WTC11 (cell line): Measurements from ENCODE around the gene ACSF2. TPM values are rescaled to one million over a fixed set of nuclear protein-coding genes. Genes with fewer than 3 reads are reported as not detected.

ENCODE experiments used
- ATAC-seq: fragments of 200-7000 bp; cut with Tn5 transposase; 2 replicates; pipeline ENCODE4 v1.10.0; 2021; ENCODE audit warnings: mild to moderate bottlenecking, moderate library complexity
- CTCF ChIA-PET: fragments of 300-600 bp; sonication (Branson Sonifier 250); formaldehyde crosslinking; loops from one replicate; lab custom pipeline; 2021; ENCODE audit warnings: antibody characterized with exemption; lab: Charles Lee
- POLR2A ChIA-PET: fragments of 350-600 bp; sonication (Branson Sonifier 250); formaldehyde crosslinking; loops from one replicate; lab custom pipeline; 2021; ENCODE audit warnings: antibody characterized with exemption; lab: Charles Lee
- DNase-seq: peaks from one replicate; pipeline ENCODE4 v3.0.0; 2021; ENCODE audit warnings: low spot score
- H3K27ac Mint-ChIP-seq: 2 replicates; pipeline ENCODE4 v1.8.0; 2021; ENCODE audit warnings: mixed read lengths
- H3K27me3 Mint-ChIP-seq: 2 replicates; pipeline ENCODE4 v1.8.0; 2021; ENCODE audit warnings: low read depth, mild to moderate bottlenecking, moderate library complexity, mixed read lengths
- H3K36me3 Mint-ChIP-seq: 2 replicates; pipeline ENCODE4 v1.8.0; 2021; ENCODE audit warnings: mixed read lengths
- H3K4me1 Mint-ChIP-seq: 2 replicates; pipeline ENCODE4 v1.8.0; 2022; ENCODE audit warnings: mixed read lengths
- H3K4me3 Mint-ChIP-seq: 2 replicates; pipeline ENCODE4 v1.8.0; 2021; ENCODE audit warnings: mild to moderate bottlenecking, moderate library complexity, mixed read lengths
- H3K9me3 Mint-ChIP-seq: 2 replicates; pipeline ENCODE4 v1.8.0; 2021; ENCODE audit warnings: mixed read lengths
- ELF4 ChIP-seq: sonication (generic); formaldehyde crosslinking; IDR thresholded peaks from 2 replicates; pipeline ENCODE4 v1.8.1; 2022; ENCODE audit warnings: low read depth, mild to moderate bottlenecking, moderate library complexity, missing genetic modification reagents
- FOXP1 ChIP-seq: sonication (generic); formaldehyde crosslinking; IDR thresholded peaks from 2 replicates; pipeline ENCODE4 v1.8.0; 2022; ENCODE audit warnings: missing genetic modification reagents, mild to moderate bottlenecking, moderate library complexity, borderline replicate concordance
- NR1H2 ChIP-seq: sonication (generic); formaldehyde crosslinking; IDR thresholded peaks from 2 replicates; pipeline ENCODE4 v1.9.0; 2021; ENCODE audit warnings: mild to moderate bottlenecking, moderate library complexity, missing genetic modification reagents
- NR3C1 ChIP-seq: sonication (generic); formaldehyde crosslinking; conservative IDR thresholded peaks from 2 replicates; pipeline ENCODE4 v1.8.1; 2023; ENCODE audit warnings: low read depth, mild to moderate bottlenecking, missing genetic modification reagents
- RELA ChIP-seq: sonication (generic); formaldehyde crosslinking; IDR thresholded peaks from 2 replicates; pipeline ENCODE4 v1.8.1; 2022; ENCODE audit warnings: missing genetic modification reagents, mild to moderate bottlenecking, borderline replicate concordance
- SOX15 ChIP-seq: fragments of 250-450 bp; sonication (Bioruptor Pico); IDR thresholded peaks from 2 replicates; pipeline ENCODE4 v1.9.0; 2021; ENCODE audit warnings: mild to moderate bottlenecking
- ZNF317 ChIP-seq: sonication (generic); formaldehyde crosslinking; IDR thresholded peaks from 2 replicates; pipeline ENCODE4 v1.8.1; 2023; ENCODE audit warnings: low read depth, mild to moderate bottlenecking, moderate library complexity, missing genetic modification reagents, borderline replicate concordance
- ZNF416 ChIP-seq: fragments of 250-450 bp; sonication (Bioruptor Pico); IDR thresholded peaks from 2 replicates; pipeline ENCODE4 v1.9.0; 2021; ENCODE audit warnings: mild to moderate bottlenecking, inconsistent platforms
- total RNA-seq: library from RNA; stranded (reverse); gene quantifications from 3 replicates; pipeline ENCODE4 v1.2.3, GENCODE V29; 2021
- TF ChIP-seq, protein P1 (sequence below): sonication (generic); formaldehyde crosslinking; conservative IDR thresholded peaks from 2 replicates; pipeline ENCODE4 v1.8.1; 2023; ENCODE audit warnings: mild to moderate bottlenecking, low read depth, missing genetic modification reagents, moderate library complexity
- TF ChIP-seq, protein P2 (sequence below): sonication (generic); formaldehyde crosslinking; IDR thresholded peaks from 2 replicates; pipeline ENCODE4 v1.8.1; 2023; ENCODE audit warnings: mild to moderate bottlenecking, moderate library complexity, missing genetic modification reagents
- TF ChIP-seq, protein P3 (sequence below): fragments of 250-450 bp; sonication (Bioruptor Pico); IDR thresholded peaks from 2 replicates; pipeline ENCODE4 v1.9.0; 2021; ENCODE audit warnings: mild to moderate bottlenecking
- TF ChIP-seq, protein P4 (sequence below): fragments of 250-450 bp; sonication (Bioruptor Pico); IDR thresholded peaks from 2 replicates; pipeline ENCODE4 v1.9.0; 2021; ENCODE audit warnings: mild to moderate bottlenecking
- TF ChIP-seq, protein P5 (sequence below): sonication (generic); formaldehyde crosslinking; IDR thresholded peaks from 2 replicates; pipeline ENCODE4 v1.8.0; 2023; ENCODE audit warnings: mild to moderate bottlenecking, missing genetic modification reagents
- TF ChIP-seq, protein P6 (sequence below): fragments of 250-450 bp; sonication (Bioruptor Pico); conservative IDR thresholded peaks from 2 replicates; pipeline ENCODE4 v1.9.0; 2021; ENCODE audit warnings: mild to moderate bottlenecking
- TF ChIP-seq, protein P7 (sequence below): sonication (generic); formaldehyde crosslinking; IDR thresholded peaks from 2 replicates; pipeline ENCODE4 v1.8.1; 2023; ENCODE audit warnings: mild to moderate bottlenecking, missing genetic modification reagents, borderline replicate concordance

ACSF2 gene
- total RNA-seq, 1 experiment from 2014 or later, result 19.9 TPM

DNA sequence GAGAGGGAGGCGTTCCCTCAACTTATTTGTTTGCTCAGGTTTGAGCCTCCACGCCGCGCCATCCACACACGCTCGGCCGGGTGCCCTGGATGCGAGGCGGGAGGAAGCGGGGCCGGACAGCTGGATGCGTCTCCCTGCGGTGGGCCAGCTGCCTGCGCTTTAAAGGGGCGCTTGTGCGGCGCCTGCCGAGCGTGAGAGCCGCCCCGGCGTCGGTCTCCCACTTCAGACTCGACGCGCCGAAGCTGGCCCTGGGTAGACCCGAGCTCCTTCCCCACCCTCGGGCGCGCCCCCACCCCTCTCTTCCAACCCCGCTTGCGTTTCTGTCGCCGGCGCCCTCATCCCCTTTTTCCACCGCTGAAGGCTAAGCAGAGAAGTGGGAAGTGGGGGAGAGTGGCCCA is 43.2 kb downstream of the ACSF2 start:
- POLR2A ChIA-PET, result no interaction called here
- CTCF ChIA-PET, result interaction anchor here (1.2 to 4.0 kb wide), 3 partner anchors 10 to 91 kb away, joined by 4 to 18 read pairs (median 17); partner anchors contain the start of genes CACNA1G and LRRC59
- Mint-ChIP-seq H3K27ac (no peak overlapping the region), H3K9me3 (no peaks in the 10 kb centered on the region), H3K4me1 (peaks cover 23% of the 10 kb centered on the region), H3K27me3 (peaks cover 27% of the 10 kb centered on the region), H3K4me3 (peak overlapping the region; percentile 53), H3K36me3 (no peaks in the 10 kb centered on the region)
- ATAC-seq (peak; percentile 9), DNase-seq (peak; percentile 27)
- TF ChIP-seq, protein P1, sequence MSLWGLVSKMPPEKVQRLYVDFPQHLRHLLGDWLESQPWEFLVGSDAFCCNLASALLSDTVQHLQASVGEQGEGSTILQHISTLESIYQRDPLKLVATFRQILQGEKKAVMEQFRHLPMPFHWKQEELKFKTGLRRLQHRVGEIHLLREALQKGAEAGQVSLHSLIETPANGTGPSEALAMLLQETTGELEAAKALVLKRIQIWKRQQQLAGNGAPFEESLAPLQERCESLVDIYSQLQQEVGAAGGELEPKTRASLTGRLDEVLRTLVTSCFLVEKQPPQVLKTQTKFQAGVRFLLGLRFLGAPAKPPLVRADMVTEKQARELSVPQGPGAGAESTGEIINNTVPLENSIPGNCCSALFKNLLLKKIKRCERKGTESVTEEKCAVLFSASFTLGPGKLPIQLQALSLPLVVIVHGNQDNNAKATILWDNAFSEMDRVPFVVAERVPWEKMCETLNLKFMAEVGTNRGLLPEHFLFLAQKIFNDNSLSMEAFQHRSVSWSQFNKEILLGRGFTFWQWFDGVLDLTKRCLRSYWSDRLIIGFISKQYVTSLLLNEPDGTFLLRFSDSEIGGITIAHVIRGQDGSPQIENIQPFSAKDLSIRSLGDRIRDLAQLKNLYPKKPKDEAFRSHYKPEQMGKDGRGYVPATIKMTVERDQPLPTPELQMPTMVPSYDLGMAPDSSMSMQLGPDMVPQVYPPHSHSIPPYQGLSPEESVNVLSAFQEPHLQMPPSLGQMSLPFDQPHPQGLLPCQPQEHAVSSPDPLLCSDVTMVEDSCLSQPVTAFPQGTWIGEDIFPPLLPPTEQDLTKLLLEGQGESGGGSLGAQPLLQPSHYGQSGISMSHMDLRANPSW (CRISPR knock-in tag), result no peak
- TF ChIP-seq, protein P2, sequence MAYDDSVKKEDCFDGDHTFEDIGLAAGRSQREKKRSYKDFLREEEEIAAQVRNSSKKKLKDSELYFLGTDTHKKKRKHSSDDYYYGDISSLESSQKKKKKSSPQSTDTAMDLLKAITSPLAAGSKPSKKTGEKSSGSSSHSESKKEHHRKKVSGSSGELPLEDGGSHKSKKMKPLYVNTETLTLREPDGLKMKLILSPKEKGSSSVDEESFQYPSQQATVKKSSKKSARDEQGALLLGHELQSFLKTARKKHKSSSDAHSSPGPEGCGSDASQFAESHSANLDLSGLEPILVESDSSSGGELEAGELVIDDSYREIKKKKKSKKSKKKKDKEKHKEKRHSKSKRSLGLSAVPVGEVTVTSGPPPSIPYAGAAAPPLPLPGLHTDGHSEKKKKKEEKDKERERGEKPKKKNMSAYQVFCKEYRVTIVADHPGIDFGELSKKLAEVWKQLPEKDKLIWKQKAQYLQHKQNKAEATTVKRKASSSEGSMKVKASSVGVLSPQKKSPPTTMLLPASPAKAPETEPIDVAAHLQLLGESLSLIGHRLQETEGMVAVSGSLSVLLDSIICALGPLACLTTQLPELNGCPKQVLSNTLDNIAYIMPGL (CRISPR knock-in tag), result no peak
- TF ChIP-seq, protein P3, sequence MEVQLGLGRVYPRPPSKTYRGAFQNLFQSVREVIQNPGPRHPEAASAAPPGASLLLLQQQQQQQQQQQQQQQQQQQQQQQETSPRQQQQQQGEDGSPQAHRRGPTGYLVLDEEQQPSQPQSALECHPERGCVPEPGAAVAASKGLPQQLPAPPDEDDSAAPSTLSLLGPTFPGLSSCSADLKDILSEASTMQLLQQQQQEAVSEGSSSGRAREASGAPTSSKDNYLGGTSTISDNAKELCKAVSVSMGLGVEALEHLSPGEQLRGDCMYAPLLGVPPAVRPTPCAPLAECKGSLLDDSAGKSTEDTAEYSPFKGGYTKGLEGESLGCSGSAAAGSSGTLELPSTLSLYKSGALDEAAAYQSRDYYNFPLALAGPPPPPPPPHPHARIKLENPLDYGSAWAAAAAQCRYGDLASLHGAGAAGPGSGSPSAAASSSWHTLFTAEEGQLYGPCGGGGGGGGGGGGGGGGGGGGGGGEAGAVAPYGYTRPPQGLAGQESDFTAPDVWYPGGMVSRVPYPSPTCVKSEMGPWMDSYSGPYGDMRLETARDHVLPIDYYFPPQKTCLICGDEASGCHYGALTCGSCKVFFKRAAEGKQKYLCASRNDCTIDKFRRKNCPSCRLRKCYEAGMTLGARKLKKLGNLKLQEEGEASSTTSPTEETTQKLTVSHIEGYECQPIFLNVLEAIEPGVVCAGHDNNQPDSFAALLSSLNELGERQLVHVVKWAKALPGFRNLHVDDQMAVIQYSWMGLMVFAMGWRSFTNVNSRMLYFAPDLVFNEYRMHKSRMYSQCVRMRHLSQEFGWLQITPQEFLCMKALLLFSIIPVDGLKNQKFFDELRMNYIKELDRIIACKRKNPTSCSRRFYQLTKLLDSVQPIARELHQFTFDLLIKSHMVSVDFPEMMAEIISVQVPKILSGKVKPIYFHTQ (CRISPR knock-in tag), result no peak
- TF ChIP-seq ELF4 (CRISPR knock-in tag) (no peak), FOXP1 (CRISPR knock-in tag) (no peak), RELA (no peak), ZNF416 (CRISPR knock-in tag) (no peak), ZNF317 (CRISPR knock-in tag) (no peak), SOX15 (no peak), NR3C1 (CRISPR knock-in tag) (no peak), NR1H2 (CRISPR knock-in tag) (no peak)
- TF ChIP-seq, protein P4, sequence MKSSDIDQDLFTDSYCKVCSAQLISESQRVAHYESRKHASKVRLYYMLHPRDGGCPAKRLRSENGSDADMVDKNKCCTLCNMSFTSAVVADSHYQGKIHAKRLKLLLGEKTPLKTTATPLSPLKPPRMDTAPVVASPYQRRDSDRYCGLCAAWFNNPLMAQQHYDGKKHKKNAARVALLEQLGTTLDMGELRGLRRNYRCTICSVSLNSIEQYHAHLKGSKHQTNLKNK (CRISPR knock-in tag), result no peak
- TF ChIP-seq, protein P5, sequence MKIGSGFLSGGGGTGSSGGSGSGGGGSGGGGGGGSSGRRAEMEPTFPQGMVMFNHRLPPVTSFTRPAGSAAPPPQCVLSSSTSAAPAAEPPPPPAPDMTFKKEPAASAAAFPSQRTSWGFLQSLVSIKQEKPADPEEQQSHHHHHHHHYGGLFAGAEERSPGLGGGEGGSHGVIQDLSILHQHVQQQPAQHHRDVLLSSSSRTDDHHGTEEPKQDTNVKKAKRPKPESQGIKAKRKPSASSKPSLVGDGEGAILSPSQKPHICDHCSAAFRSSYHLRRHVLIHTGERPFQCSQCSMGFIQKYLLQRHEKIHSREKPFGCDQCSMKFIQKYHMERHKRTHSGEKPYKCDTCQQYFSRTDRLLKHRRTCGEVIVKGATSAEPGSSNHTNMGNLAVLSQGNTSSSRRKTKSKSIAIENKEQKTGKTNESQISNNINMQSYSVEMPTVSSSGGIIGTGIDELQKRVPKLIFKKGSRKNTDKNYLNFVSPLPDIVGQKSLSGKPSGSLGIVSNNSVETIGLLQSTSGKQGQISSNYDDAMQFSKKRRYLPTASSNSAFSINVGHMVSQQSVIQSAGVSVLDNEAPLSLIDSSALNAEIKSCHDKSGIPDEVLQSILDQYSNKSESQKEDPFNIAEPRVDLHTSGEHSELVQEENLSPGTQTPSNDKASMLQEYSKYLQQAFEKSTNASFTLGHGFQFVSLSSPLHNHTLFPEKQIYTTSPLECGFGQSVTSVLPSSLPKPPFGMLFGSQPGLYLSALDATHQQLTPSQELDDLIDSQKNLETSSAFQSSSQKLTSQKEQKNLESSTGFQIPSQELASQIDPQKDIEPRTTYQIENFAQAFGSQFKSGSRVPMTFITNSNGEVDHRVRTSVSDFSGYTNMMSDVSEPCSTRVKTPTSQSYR (CRISPR knock-in tag), result no peak
- TF ChIP-seq, protein P6, sequence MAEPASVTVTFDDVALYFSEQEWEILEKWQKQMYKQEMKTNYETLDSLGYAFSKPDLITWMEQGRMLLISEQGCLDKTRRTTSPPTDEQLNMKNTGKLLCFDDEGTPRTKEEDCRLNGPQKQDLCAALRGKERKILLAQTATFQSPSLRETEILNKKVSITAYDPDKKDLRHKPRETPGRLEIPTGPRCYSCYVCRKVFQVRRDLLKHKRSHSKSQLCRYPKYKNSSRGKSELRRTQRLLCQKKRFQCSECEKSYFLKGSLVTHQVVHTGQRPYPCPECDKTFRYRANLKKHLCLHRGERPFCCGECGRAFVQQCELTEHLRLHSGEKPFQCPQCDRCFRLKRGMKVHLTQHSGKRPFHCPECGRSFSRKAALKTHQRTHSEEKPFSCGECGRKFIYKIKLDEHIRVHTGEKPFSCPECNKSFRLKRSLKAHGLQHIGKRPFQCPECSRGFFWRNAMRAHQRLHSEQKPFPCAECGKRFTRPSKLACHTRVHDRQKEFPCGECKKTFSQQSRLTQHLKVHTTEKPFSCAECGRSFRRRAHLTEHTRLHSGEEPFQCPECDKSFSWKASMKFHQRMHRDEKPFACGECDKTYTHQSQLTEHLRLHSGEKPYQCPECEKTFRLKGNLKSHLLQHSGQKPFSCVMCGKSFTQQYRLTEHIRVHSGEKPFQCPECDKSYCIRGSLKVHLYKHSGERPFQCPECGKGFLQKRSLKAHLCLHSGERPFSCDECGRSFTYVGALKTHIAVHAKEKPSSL (CRISPR knock-in tag), result no peak
- TF ChIP-seq, protein P7, sequence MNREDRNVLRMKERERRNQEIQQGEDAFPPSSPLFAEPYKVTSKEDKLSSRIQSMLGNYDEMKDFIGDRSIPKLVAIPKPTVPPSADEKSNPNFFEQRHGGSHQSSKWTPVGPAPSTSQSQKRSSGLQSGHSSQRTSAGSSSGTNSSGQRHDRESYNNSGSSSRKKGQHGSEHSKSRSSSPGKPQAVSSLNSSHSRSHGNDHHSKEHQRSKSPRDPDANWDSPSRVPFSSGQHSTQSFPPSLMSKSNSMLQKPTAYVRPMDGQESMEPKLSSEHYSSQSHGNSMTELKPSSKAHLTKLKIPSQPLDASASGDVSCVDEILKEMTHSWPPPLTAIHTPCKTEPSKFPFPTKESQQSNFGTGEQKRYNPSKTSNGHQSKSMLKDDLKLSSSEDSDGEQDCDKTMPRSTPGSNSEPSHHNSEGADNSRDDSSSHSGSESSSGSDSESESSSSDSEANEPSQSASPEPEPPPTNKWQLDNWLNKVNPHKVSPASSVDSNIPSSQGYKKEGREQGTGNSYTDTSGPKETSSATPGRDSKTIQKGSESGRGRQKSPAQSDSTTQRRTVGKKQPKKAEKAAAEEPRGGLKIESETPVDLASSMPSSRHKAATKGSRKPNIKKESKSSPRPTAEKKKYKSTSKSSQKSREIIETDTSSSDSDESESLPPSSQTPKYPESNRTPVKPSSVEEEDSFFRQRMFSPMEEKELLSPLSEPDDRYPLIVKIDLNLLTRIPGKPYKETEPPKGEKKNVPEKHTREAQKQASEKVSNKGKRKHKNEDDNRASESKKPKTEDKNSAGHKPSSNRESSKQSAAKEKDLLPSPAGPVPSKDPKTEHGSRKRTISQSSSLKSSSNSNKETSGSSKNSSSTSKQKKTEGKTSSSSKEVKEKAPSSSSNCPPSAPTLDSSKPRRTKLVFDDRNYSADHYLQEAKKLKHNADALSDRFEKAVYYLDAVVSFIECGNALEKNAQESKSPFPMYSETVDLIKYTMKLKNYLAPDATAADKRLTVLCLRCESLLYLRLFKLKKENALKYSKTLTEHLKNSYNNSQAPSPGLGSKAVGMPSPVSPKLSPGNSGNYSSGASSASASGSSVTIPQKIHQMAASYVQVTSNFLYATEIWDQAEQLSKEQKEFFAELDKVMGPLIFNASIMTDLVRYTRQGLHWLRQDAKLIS, result no peak
